Ishikawa (cell line): ENCODE results near the gene PPP2R2D.

Source experiments
- CEBPB ChIP-seq: IDR thresholded peaks from 2 replicates; pipeline ENCODE4 v1.6.1; 2012
- CREB1 ChIP-seq: IDR thresholded peaks from 2 replicates; pipeline ENCODE4 v1.6.1; 2012; ENCODE audit warnings: low read depth
- EGR1 ChIP-seq: IDR thresholded peaks from 2 replicates; pipeline ENCODE4 v1.6.1; 2012
- EP300 ChIP-seq: IDR thresholded peaks from 2 replicates; pipeline ENCODE4 v1.6.1; 2012; ENCODE audit warnings: borderline replicate concordance
- FOXM1 ChIP-seq: IDR thresholded peaks from 2 replicates; pipeline ENCODE4 v1.6.1; 2012; ENCODE audit warnings: low read depth, borderline replicate concordance
- REST ChIP-seq: IDR thresholded peaks from 2 replicates; pipeline ENCODE4 v1.6.1; 2012; ENCODE audit warnings: low read depth, mild to moderate bottlenecking
- TAF1 ChIP-seq: IDR thresholded peaks from 2 replicates; pipeline ENCODE4 v1.6.1; 2012; ENCODE audit warnings: low read depth, mild to moderate bottlenecking
- TCF12 ChIP-seq: IDR thresholded peaks from 2 replicates; pipeline ENCODE4 v1.6.1; 2012; ENCODE audit warnings: low read depth
- YY1 ChIP-seq: IDR thresholded peaks from 2 replicates; pipeline ENCODE4 v1.6.1; 2012; ENCODE audit warnings: low read depth
- ZBTB7A ChIP-seq: IDR thresholded peaks from 2 replicates; pipeline ENCODE4 v1.6.1; 2012; ENCODE audit warnings: low read depth

GRCh38 chr10:131963811-131964210, 63.0 kb downstream of the PPP2R2D start:
- TF ChIP-seq YY1 (no peak), CEBPB (no peak), EGR1 (no peak), TCF12 (no peak), TAF1 (no peak), EP300 (no peak), CREB1 (no peak), ZBTB7A (no peak), FOXM1 (no peak), REST (no peak)
